Ovary (tissue), 3 donors: ENCODE results near the gene SMCO3.

Experiments
- CTCF ChIP-seq, 3 donors: fragments of 450-650 bp in 2 of 3; fragments of 200-600 bp in 1 of 3; IDR thresholded peaks; one replicate each; pipeline versions ENCODE4 v1.5.1 to v1.8.0; 2016 to 2022; ENCODE audit warnings: antibody characterized with exemption in 3 of 3, mild to moderate bottlenecking in 1 of 3
- EP300 ChIP-seq: sonication (generic); formaldehyde crosslinking; IDR thresholded peaks from one replicate; pipeline ENCODE4 v1.6.1; 2017; ENCODE audit warnings: antibody characterized with exemption
- POLR2A ChIP-seq: fragments of 450-650 bp; IDR thresholded peaks from one replicate; pipeline ENCODE4 v1.6.1; 2017; ENCODE audit warnings: antibody characterized with exemption, mild to moderate bottlenecking, moderate library complexity
- donor health status: DM: no; HTN: no; CAD: no.

GRCh38 chr12:14779834-14780233 lies 34.1 kb downstream of the SMCO3 start:
- no peak for TF ChIP-seq CTCF (IDR thresholded peaks at IDR 0.05)
- TF ChIP-seq POLR2A: no peak
- TF ChIP-seq EP300: no peak
